Thyroid gland (tissue), 4 donors: Measurements from ENCODE around the gene CHRM5.

Experiments
- CTCF ChIP-seq, 6 experiments: fragments of 200-600 bp in 3 of 6; fragments of 450-650 bp in 3 of 6; sonication (generic) in 3 of 6; IDR thresholded peaks; one replicate each; pipeline ENCODE4 v1.5.1; 2016 to 2019; ENCODE audit warnings: antibody characterized with exemption in 6 of 6, mild to moderate bottlenecking in 2 of 6, inconsistent platforms in 1 of 6, moderate library complexity in 1 of 6
- POLR2A ChIP-seq, 2 donors: fragments of 450-650 bp; IDR thresholded peaks; one replicate each; pipeline ENCODE4 v1.6.1; 2017; ENCODE audit warnings: antibody characterized with exemption in 2 of 2, mild to moderate bottlenecking in 2 of 2, moderate library complexity in 1 of 2

GRCh38 chr15:33926260-33926659 lies 42.0 kb upstream of the CHRM5 start:
- TF ChIP-seq CTCF (IDR thresholded peaks at IDR 0.05) = no peak
- TF ChIP-seq POLR2A (IDR thresholded peaks at IDR 0.05) = no peak
